Astrocyte (in vitro differentiated cells and primary cell): ENCODE measurements around the gene CDH13. TPM values are rescaled to one million over a fixed set of nuclear protein-coding genes. Genes with fewer than 3 reads are reported as not detected.

Experiments used
- DNase-seq: peaks from one replicate; pipeline ENCODE4 v3.0.0-alpha.2; 2010; ENCODE audit warnings: low read depth
- FAIRE-seq: peaks from 2 replicates; lab custom pipeline; 2011; peaks lifted over from hg19 to GRCh38; lab: Jason Lieb, UNC
- H2AFZ ChIP-seq: 2 replicates; pipeline ENCODE4 v1.6.0; 2012; ENCODE audit warnings: low read depth, low read length, inconsistent platforms
- H3K27ac ChIP-seq: 2 replicates; pipeline ENCODE4 v1.5.1; 2011; ENCODE audit warnings: low read depth, low read length, inconsistent platforms
- H3K27me3 ChIP-seq: 2 replicates; pipeline ENCODE4 v1.6.0; 2011; ENCODE audit warnings: low read length, inconsistent platforms; ENCODE audit not compliant: insufficient read depth
- H3K36me3 ChIP-seq: 2 replicates; pipeline ENCODE4 v1.5.1; 2011; ENCODE audit warnings: low read length, inconsistent platforms; ENCODE audit not compliant: insufficient read depth
- H3K4me1 ChIP-seq: 2 replicates; pipeline ENCODE4 v1.5.1; 2011; ENCODE audit warnings: low read length, inconsistent platforms; ENCODE audit not compliant: insufficient read depth
- H3K4me2 ChIP-seq: 2 replicates; pipeline ENCODE4 v1.6.0; 2012; ENCODE audit warnings: low read length, inconsistent platforms
- H3K4me3 ChIP-seq: 2 replicates; pipeline ENCODE4 v1.5.1; 2011; ENCODE audit warnings: low read depth, mild to moderate bottlenecking, low read length, inconsistent platforms; ENCODE audit not compliant: insufficient read depth
- H3K79me2 ChIP-seq: 2 replicates; pipeline ENCODE4 v1.6.0; 2012; ENCODE audit warnings: mild to moderate bottlenecking, low read length, inconsistent platforms; ENCODE audit not compliant: insufficient read depth
- H3K9ac ChIP-seq: 2 replicates; pipeline ENCODE4 v1.6.0; 2012; ENCODE audit warnings: mild to moderate bottlenecking, low read length, inconsistent platforms
- H3K9me3 ChIP-seq: 2 replicates; pipeline ENCODE4 v1.5.1; 2012; ENCODE audit warnings: low read depth, mild to moderate bottlenecking, low read length, inconsistent platforms; ENCODE audit not compliant: insufficient read depth
- H4K20me1 ChIP-seq: 2 replicates; pipeline ENCODE4 v1.6.0; 2012; ENCODE audit warnings: low read length, inconsistent platforms; ENCODE audit not compliant: insufficient read depth
- H3K27ac Mint-ChIP-seq: one replicate; pipeline ENCODE4 v1.8.0; 2021; ENCODE audit warnings: mild to moderate bottlenecking, mixed read lengths; ENCODE audit not compliant: unreplicated experiment
- H3K27me3 Mint-ChIP-seq: one replicate; pipeline ENCODE4 v1.8.0; 2021; ENCODE audit warnings: low read depth, mixed read lengths; ENCODE audit not compliant: unreplicated experiment
- H3K36me3 Mint-ChIP-seq: one replicate; pipeline ENCODE4 v1.8.0; 2021; ENCODE audit warnings: low read depth, mixed read lengths; ENCODE audit not compliant: unreplicated experiment
- H3K4me1 Mint-ChIP-seq: one replicate; pipeline ENCODE4 v1.8.0; 2021; ENCODE audit warnings: low read depth, mixed read lengths; ENCODE audit not compliant: unreplicated experiment
- H3K4me3 Mint-ChIP-seq: one replicate; pipeline ENCODE4 v1.8.0; 2021; ENCODE audit warnings: mild to moderate bottlenecking, moderate library complexity, mixed read lengths; ENCODE audit not compliant: unreplicated experiment
- H3K9me3 Mint-ChIP-seq: one replicate; pipeline ENCODE4 v1.8.0; 2021; ENCODE audit warnings: mild to moderate bottlenecking, mixed read lengths; ENCODE audit not compliant: unreplicated experiment
- CTCF ChIP-seq: IDR thresholded peaks from 2 replicates; pipeline ENCODE4 v1.5.1; 2011; ENCODE audit warnings: low read depth, mild to moderate bottlenecking, inconsistent platforms, low read length, moderate library complexity; ENCODE audit not compliant: insufficient read depth
- EZH2 ChIP-seq: IDR thresholded peaks from 2 replicates; pipeline ENCODE4 v1.6.1; 2012; ENCODE audit warnings: mild to moderate bottlenecking, low read length, inconsistent platforms; ENCODE audit not compliant: insufficient read depth
- total RNA-seq: library from RNA; stranded (reverse); gene quantifications from 2 replicates; pipeline ENCODE4 v1.2.1, GENCODE V29; 2021

Gene CDH13
- total RNA-seq, 1 donor from 2014 or later: 41.7 TPM

- Mint-ChIP-seq H3K36me3 (peaks cover 9% of the 10 kb centered on the region), H3K27me3 (peaks cover 6% of the 10 kb centered on the region), H3K9me3 (peaks cover 14% of the 10 kb centered on the region), H3K4me1 (peaks cover 4% of the 10 kb centered on the region), H3K27ac (no peak overlapping the region), H3K4me3 (no peak overlapping the region)
- TF ChIP-seq CTCF (no peak), EZH2 (no peak)
- FAIRE-seq (no peak), DNase-seq (no peak)
- Histone ChIP-seq H3K9ac (no peak overlapping the region), H3K9me3 (peaks cover 6% of the 10 kb centered on the region), H3K4me3 (no peak overlapping the region), H4K20me1 (no peaks in the 10 kb centered on the region), H3K79me2 (no peaks in the 10 kb centered on the region), H3K4me1 (peaks cover 11% of the 10 kb centered on the region), H2AFZ (no peak overlapping the region), H3K4me2 (no peak overlapping the region), H3K27ac (no peak overlapping the region), H3K27me3 (no peaks in the 10 kb centered on the region), H3K36me3 (no peaks in the 10 kb centered on the region)
Measured at GRCh38 chr16:82935766-82936165, 309.0 kb downstream of the CDH13 start.

GRCh38 chr16:82936941-82937551 lies 310.3 kb downstream of the CDH13 start:
- peaks cover 11% of the 10 kb centered on the region for H3K4me1 ChIP-seq
- no peaks in the 10 kb centered on the region for H3K27me3 ChIP-seq
- FAIRE-seq (no peak), DNase-seq (peak; percentile 85)
- H4K20me1 ChIP-seq: no peaks in the 10 kb centered on the region
- H3K9ac ChIP-seq: peak overlapping the region; percentile 43
- H2AFZ ChIP-seq: no peak overlapping the region
- Mint-ChIP-seq H3K4me1 (peaks cover 4% of the 10 kb centered on the region), H3K27ac (no peak overlapping the region), H3K9me3 (peaks cover 17% of the 10 kb centered on the region), H3K36me3 (peaks cover 9% of the 10 kb centered on the region), H3K4me3 (no peak overlapping the region), H3K27me3 (peaks cover 6% of the 10 kb centered on the region)
- H3K79me2 ChIP-seq: no peaks in the 10 kb centered on the region
- H3K36me3 ChIP-seq: no peaks in the 10 kb centered on the region
- H3K4me2 ChIP-seq: peak overlapping the region; percentile 66
- H3K4me3 ChIP-seq: no peak overlapping the region
- H3K9me3 ChIP-seq: peaks cover 6% of the 10 kb centered on the region
- H3K27ac ChIP-seq: peak overlapping the region; percentile 65
- TF ChIP-seq EZH2 (no peak), CTCF (no peak)

DNA sequence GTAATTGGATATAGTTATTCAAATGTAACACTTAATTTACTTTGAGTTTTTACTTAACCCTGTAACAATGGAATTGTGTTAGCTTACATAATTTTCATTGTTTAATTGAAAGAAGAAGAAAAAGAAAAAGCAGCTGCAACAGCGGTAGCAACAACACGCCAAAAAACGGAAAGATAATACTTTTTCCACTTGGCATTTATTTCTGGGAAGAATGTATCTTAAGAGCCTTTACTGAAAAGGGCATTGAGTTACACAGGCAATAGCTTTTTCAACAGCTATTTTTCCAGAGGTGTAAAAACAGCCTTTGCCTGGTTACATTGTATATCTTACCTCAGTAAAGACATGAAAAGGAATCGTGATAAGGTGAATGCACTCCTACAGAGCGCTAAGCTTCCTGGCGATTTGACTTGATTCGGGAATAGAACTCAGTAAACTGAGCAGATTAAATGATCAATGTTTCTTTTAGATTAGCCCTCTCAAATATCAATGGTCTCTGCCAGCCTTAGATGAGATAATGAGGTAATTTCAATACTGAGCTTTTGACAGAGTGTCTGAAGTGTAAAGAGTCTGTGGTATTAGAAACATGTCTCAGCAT lies 311.3 kb downstream of the CDH13 start:
- H3K27me3 ChIP-seq: no peaks in the 10 kb centered on the region
- FAIRE-seq (no peak), DNase-seq (no peak)
- no peak overlapping the region for H3K4me2 ChIP-seq
- peaks cover 6% of the 10 kb centered on the region for H3K9me3 ChIP-seq
- H2AFZ ChIP-seq: no peak overlapping the region
- Mint-ChIP-seq H3K4me1 (peaks cover 4% of the 10 kb centered on the region), H3K27me3 (peaks cover 6% of the 10 kb centered on the region), H3K4me3 (no peak overlapping the region), H3K9me3 (peaks cover 15% of the 10 kb centered on the region), H3K27ac (no peak overlapping the region), H3K36me3 (peaks cover 7% of the 10 kb centered on the region)
- H3K9ac ChIP-seq: no peak overlapping the region
- H3K36me3 ChIP-seq: no peaks in the 10 kb centered on the region
- H3K79me2 ChIP-seq: no peaks in the 10 kb centered on the region
- no peaks in the 10 kb centered on the region for H4K20me1 ChIP-seq
- peaks cover 11% of the 10 kb centered on the region for H3K4me1 ChIP-seq
- H3K27ac ChIP-seq: no peak overlapping the region
- TF ChIP-seq CTCF (no peak), EZH2 (no peak)
- H3K4me3 ChIP-seq: no peak overlapping the region
